SK-N-SH (cell line): ENCODE data around the gene EIF4G2. TPM values are rescaled to one million over a fixed set of nuclear protein-coding genes. Genes with fewer than 3 reads are reported as not detected.
A peak's percentile ranks its signal among the peaks of the same experiment; 100 is the strongest.

Experiments
- CTCF ChIA-PET: fragments of 300-600, 350-600 bp; formaldehyde crosslinking; extraction: SDS; loops from one replicate; lab custom pipeline; 2021; lab: Yijun Ruan, JAX
- POLR2A ChIA-PET: fragments of 350-600 bp; sonication (Branson Sonifier 250); formaldehyde crosslinking; extraction: SDS; loops from one replicate; lab custom pipeline; 2020; ENCODE audit warnings: antibody characterized with exemption, inconsistent platforms; lab: Yijun Ruan, JAX
- DNase-seq: peaks from one replicate; pipeline ENCODE4 v3.0.0; 2012
- H2AFZ ChIP-seq: fragments of 200-600 bp; sonication (generic); 2 replicates; pipeline ENCODE4 v1.8.1; 2016; ENCODE audit warnings: antibody characterized with exemption, mild to moderate bottlenecking, low read depth
- H3F3A ChIP-seq: fragments of 200-600 bp; sonication (generic); replicated peaks from 2 replicates; pipeline ENCODE3; 2016; ENCODE audit warnings: antibody characterized with exemption, mild to moderate bottlenecking; ENCODE audit not compliant: insufficient read depth
- H3K27ac ChIP-seq, 2 experiments: fragments of 200-500 bp in 1 of 2; fragments of 200-600 bp in 1 of 2; sonication (Bioruptor generic) in 1 of 2; sonication (generic), shearing (Covaris generic) in 1 of 2; 2 replicates each; pipeline versions ENCODE4 v1.5.1 to v1.6.1; 2014 to 2016; ENCODE audit warnings: low read depth in 2 of 2, inconsistent platforms in 1 of 2, low read length in 1 of 2, mild to moderate bottlenecking in 1 of 2, mixed read lengths in 1 of 2
- H3K27me3 ChIP-seq: fragments of 200-600 bp; sonication (generic), shearing (Covaris generic); 2 replicates; pipeline ENCODE4 v1.6.1; 2016; ENCODE audit warnings: mixed run types; ENCODE audit not compliant: insufficient read depth
- H3K36me3 ChIP-seq, 2 experiments: fragments of 200-500 bp in 1 of 2; fragments of 200-600 bp in 1 of 2; sonication (Bioruptor generic) in 1 of 2; sonication (generic) in 1 of 2; replicated peaks in 1 of 2; 2 replicates each; pipeline versions ENCODE3 to v1.5.1; 2014 to 2016; ENCODE audit warnings: low read length in 1 of 2, mild to moderate bottlenecking in 1 of 2; ENCODE audit not compliant: insufficient read depth in 2 of 2, control insufficient read depth in 1 of 2
- H3K4me1 ChIP-seq, 2 experiments: fragments of 200-500 bp in 1 of 2; fragments of 200-600 bp in 1 of 2; sonication (Bioruptor generic) in 1 of 2; sonication (generic), shearing (Covaris generic) in 1 of 2; 2 replicates each; pipeline versions ENCODE4 v1.5.1 to v1.6.1; 2014 to 2016; ENCODE audit warnings: low read depth in 1 of 2, low read length in 1 of 2, mixed run types in 1 of 2; ENCODE audit not compliant: insufficient read depth in 2 of 2, control insufficient read depth in 1 of 2
- H3K4me2 ChIP-seq: fragments of 200-600 bp; sonication (generic), shearing (Covaris generic); 2 replicates; pipeline ENCODE4 v1.6.1; 2017; ENCODE audit warnings: mixed run types
- H3K4me3 ChIP-seq, 2 experiments: fragments of 200-500 bp in 1 of 2; fragments of 200-600 bp in 1 of 2; sonication (Bioruptor generic) in 1 of 2; sonication (generic), shearing (Covaris generic) in 1 of 2; 2 replicates each; pipeline versions ENCODE4 v1.5.1 to v1.8.1; 2014 to 2016; ENCODE audit warnings: low read depth in 2 of 2, inconsistent platforms in 1 of 2, low read length in 1 of 2, mild to moderate bottlenecking in 1 of 2, mixed read lengths in 1 of 2, moderate library complexity in 1 of 2
- H3K79me2 ChIP-seq: fragments of 200-600 bp; sonication (generic); 2 replicates; pipeline ENCODE4 v1.8.1; 2017; ENCODE audit warnings: mild to moderate bottlenecking; ENCODE audit not compliant: insufficient read depth
- H3K9ac ChIP-seq: fragments of 200-600 bp; sonication (generic); 2 replicates; pipeline ENCODE4 v1.6.1; 2017; ENCODE audit warnings: mixed run types
- H3K9me2 ChIP-seq: fragments of 200-600 bp; sonication (generic); 2 replicates; pipeline ENCODE4 v1.6.1; 2017; ENCODE audit warnings: mixed run types
- H3K9me3 ChIP-seq: fragments of 200-600 bp; sonication (generic); 2 replicates; pipeline ENCODE4 v1.6.1; 2017; ENCODE audit warnings: mixed run types, mild to moderate bottlenecking, moderate library complexity
- H4K20me1 ChIP-seq: fragments of 200-600 bp; sonication (generic); 2 replicates; pipeline ENCODE4 v1.6.1; 2017; ENCODE audit warnings: mild to moderate bottlenecking, mixed run types; ENCODE audit not compliant: insufficient read depth
- EZH2phosphoT487 ChIP-seq: fragments of 200-600 bp; sonication (generic); IDR thresholded peaks from 2 replicates; pipeline ENCODE4 v1.6.1; 2017; ENCODE audit warnings: low read depth, mixed run types, mild to moderate bottlenecking, antibody characterized with exemption, moderate library complexity, borderline replicate concordance
- FOXJ3 ChIP-seq: sonication (generic); formaldehyde crosslinking; IDR thresholded peaks from 2 replicates; pipeline ENCODE4 v1.5.1; 2020; ENCODE audit warnings: mild to moderate bottlenecking, missing genetic modification reagents
- GABPA ChIP-seq: IDR thresholded peaks from 2 replicates; pipeline ENCODE4 v1.4.0; 2012; ENCODE audit warnings: low read depth, mild to moderate bottlenecking
- MXI1 ChIP-seq: IDR thresholded peaks from 2 replicates; pipeline ENCODE4 v1.6.1; 2012; ENCODE audit warnings: mild to moderate bottlenecking, low read depth, low read length, improper control_type of control experiment
- POLR2AphosphoS5 ChIP-seq: IDR thresholded peaks from 2 replicates; pipeline ENCODE4 v1.6.1; 2012; ENCODE audit warnings: low read depth, low read length
- RCOR1 ChIP-seq: fragments of 150-350 bp; IDR thresholded peaks from 2 replicates; pipeline ENCODE4 v1.6.1; 2017; ENCODE audit warnings: antibody characterized with exemption, low read length
- RFX5 ChIP-seq: IDR thresholded peaks from 2 replicates; pipeline ENCODE4 v1.6.1; 2012; ENCODE audit warnings: mild to moderate bottlenecking, improper control_type of control experiment, low read length
- RXRA ChIP-seq: IDR thresholded peaks from 2 replicates; pipeline ENCODE4 v1.4.0; 2012; ENCODE audit warnings: low read depth, mild to moderate bottlenecking, borderline replicate concordance
- TAF1 ChIP-seq: IDR thresholded peaks from 2 replicates; pipeline ENCODE4 v1.6.1; 2012; ENCODE audit warnings: low read depth, mild to moderate bottlenecking, low read length, moderate library complexity, borderline replicate concordance
- TCF12 ChIP-seq: IDR thresholded peaks from 2 replicates; pipeline ENCODE4 v1.4.0; 2012
- TEAD4 ChIP-seq: IDR thresholded peaks from 2 replicates; pipeline ENCODE4 v1.4.0; 2012; ENCODE audit warnings: mild to moderate bottlenecking, borderline replicate concordance; ENCODE audit not compliant: insufficient read depth
- YY1 ChIP-seq: IDR thresholded peaks from 2 replicates; pipeline ENCODE4 v1.4.0; 2012; ENCODE audit warnings: low read depth, mild to moderate bottlenecking
- whole genome bisulfite sequencing: methylation state at CpG from one replicate; pipeline ENCODE4 v1.1.6; 2017; ENCODE audit warnings: low lambda C conversion rate; 5-methylcytosine and 5-hydroxymethylcytosine counted together
- polyA plus RNA-seq, 3 experiments: library from polyadenylated mRNA; depleted of rRNA; stranded (reverse); fragments of >200 nt; gene quantifications; 2 replicates each; pipeline ENCODE4 v1.2.3, GENCODE V29; 2012
- TF ChIP-seq, protein P1 (sequence below): fragments of 150-350 bp; IDR thresholded peaks from 2 replicates; pipeline ENCODE4 v1.6.1; 2016; ENCODE audit warnings: mild to moderate bottlenecking, low read depth, low read length
- TF ChIP-seq, protein P2 (sequence below): IDR thresholded peaks from 2 replicates; pipeline ENCODE4 v1.4.0; 2012; ENCODE audit warnings: low read depth, borderline replicate concordance
- TF ChIP-seq, protein P3 (sequence below): IDR thresholded peaks from 2 replicates; pipeline ENCODE4 v1.6.1; 2012; ENCODE audit warnings: mild to moderate bottlenecking, low read depth, low read length, moderate library complexity

Gene EIF4G2
- polyA plus RNA-seq, 1 of the 3 experiments (the other 2 are of a cell fraction): 298 TPM

DNA sequence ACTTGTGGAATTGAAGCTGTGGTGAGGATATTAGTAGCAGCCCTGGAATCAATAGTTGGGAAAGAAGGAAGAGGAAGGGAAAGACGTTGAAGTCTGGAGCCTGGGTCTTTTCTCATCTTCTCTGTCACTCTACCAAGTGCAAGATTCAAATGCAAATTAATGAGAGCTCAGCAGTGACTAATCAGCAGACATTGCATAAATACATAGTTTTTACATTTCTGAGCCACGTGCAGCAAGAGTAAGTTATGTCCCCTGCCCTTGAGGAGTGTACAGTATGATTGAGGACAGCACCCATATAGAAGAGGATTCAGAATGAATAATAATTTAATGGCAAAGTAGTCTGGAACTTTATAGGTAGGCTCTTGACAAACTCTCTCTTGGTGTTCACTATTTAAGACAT is 33.9 kb downstream of the EIF4G2 start:
- Histone ChIP-seq H3K4me1 (peaks cover 13 to 23% of the 10 kb centered on the region in 2 experiments; a peak in 3 of 4 replicates), H2AFZ (no peak overlapping the region), H3K4me2 (no peak overlapping the region), H3F3A (peaks cover 33% of the 10 kb centered on the region), H3K9me3 (no peaks in the 10 kb centered on the region), H3K4me3 (no peak overlapping the region), H3K27me3 (no peaks in the 10 kb centered on the region), H3K9me2 (no peaks in the 10 kb centered on the region), H3K9ac (no peak overlapping the region), H3K36me3 (peaks cover 71% of the 10 kb centered on the region in 2 experiments), H3K79me2 (no peaks in the 10 kb centered on the region), H4K20me1 (no peaks in the 10 kb centered on the region), H3K27ac (peak overlapping the region in 1 of 2 experiments; percentile 20; a peak in 1 of 4 replicates)
- CTCF ChIA-PET: interaction anchor here (2.6 kb wide), 1 partner anchor 17 kb away, joined by 8 read pairs; no protein-coding TSS in a partner anchor
- POLR2A ChIA-PET: no interaction called here
- no peak for DNase-seq
- TF ChIP-seq YY1 (no peak), FOXJ3 (no peak), RXRA (no peak)
- 85% methylated on average over 2 of the region's 2 CpGs for WGBS

DNA sequence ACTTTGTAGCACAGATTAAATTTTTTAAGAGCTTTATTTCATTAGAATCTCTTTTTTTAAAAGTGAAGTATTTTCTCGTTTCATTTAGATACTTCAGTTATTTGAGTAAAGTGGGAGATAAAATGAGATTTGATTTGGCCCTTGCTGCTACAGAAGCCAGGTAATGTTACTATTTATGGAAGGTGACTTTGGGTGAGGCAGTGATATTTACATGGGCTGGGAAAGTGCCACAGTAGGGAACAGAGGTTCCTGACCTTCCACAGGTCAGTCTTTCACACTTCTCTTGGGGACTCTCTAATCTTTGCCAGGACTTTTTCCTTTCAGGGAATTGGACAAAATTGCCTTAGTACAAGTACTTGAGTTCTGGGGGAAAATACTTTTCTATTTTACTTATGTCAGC is 37.3 kb downstream of the EIF4G2 start:
- no peak for DNase-seq
- H3K9ac ChIP-seq: no peak overlapping the region
- POLR2A ChIA-PET: interaction anchor here (1.2 to 1.8 kb wide), 2 partner anchors 37 kb away, joined by 4 to 19 read pairs; partner anchors contain the start of gene EIF4G2
- no peaks in the 10 kb centered on the region for H3K79me2 ChIP-seq
- H3K9me3 ChIP-seq: no peaks in the 10 kb centered on the region
- CTCF ChIA-PET: interaction anchor here (0.6 to 5.6 kb wide), 17 partner anchors 10 to 365 kb away, joined by 3 to 99 read pairs (median 7); partner anchors contain the start of gene ZBED5
- no peak overlapping the region for H3K4me2 ChIP-seq
- no peak overlapping the region for H2AFZ ChIP-seq
- no peaks in the 10 kb centered on the region for H4K20me1 ChIP-seq
- H3F3A ChIP-seq: peaks cover 3% of the 10 kb centered on the region
- WGBS: 94% methylated on average over 1 of the region's 1 CpG
- H3K27ac ChIP-seq: no peak overlapping the region; a peak in 1 of 4 replicates
- no peaks in the 10 kb centered on the region for H3K9me2 ChIP-seq
- peaks cover 62 to 83% of the 10 kb centered on the region in 2 experiments for H3K36me3 ChIP-seq
- TF ChIP-seq, protein P1, sequence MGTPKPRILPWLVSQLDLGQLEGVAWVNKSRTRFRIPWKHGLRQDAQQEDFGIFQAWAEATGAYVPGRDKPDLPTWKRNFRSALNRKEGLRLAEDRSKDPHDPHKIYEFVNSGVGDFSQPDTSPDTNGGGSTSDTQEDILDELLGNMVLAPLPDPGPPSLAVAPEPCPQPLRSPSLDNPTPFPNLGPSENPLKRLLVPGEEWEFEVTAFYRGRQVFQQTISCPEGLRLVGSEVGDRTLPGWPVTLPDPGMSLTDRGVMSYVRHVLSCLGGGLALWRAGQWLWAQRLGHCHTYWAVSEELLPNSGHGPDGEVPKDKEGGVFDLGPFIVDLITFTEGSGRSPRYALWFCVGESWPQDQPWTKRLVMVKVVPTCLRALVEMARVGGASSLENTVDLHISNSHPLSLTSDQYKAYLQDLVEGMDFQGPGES: no peak
- TF ChIP-seq, protein P2, sequence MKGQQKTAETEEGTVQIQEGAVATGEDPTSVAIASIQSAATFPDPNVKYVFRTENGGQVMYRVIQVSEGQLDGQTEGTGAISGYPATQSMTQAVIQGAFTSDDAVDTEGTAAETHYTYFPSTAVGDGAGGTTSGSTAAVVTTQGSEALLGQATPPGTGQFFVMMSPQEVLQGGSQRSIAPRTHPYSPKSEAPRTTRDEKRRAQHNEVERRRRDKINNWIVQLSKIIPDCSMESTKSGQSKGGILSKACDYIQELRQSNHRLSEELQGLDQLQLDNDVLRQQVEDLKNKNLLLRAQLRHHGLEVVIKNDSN: no peak
- TF ChIP-seq MXI1 (no peak), RFX5 (no peak), EZH2phosphoT487 (no peak), TCF12 (no peak), RCOR1 (no peak), RXRA (no peak), POLR2AphosphoS5 (no peak), GABPA (no peak), TEAD4 (no peak), TAF1 (no peak)
- TF ChIP-seq, protein P3, sequence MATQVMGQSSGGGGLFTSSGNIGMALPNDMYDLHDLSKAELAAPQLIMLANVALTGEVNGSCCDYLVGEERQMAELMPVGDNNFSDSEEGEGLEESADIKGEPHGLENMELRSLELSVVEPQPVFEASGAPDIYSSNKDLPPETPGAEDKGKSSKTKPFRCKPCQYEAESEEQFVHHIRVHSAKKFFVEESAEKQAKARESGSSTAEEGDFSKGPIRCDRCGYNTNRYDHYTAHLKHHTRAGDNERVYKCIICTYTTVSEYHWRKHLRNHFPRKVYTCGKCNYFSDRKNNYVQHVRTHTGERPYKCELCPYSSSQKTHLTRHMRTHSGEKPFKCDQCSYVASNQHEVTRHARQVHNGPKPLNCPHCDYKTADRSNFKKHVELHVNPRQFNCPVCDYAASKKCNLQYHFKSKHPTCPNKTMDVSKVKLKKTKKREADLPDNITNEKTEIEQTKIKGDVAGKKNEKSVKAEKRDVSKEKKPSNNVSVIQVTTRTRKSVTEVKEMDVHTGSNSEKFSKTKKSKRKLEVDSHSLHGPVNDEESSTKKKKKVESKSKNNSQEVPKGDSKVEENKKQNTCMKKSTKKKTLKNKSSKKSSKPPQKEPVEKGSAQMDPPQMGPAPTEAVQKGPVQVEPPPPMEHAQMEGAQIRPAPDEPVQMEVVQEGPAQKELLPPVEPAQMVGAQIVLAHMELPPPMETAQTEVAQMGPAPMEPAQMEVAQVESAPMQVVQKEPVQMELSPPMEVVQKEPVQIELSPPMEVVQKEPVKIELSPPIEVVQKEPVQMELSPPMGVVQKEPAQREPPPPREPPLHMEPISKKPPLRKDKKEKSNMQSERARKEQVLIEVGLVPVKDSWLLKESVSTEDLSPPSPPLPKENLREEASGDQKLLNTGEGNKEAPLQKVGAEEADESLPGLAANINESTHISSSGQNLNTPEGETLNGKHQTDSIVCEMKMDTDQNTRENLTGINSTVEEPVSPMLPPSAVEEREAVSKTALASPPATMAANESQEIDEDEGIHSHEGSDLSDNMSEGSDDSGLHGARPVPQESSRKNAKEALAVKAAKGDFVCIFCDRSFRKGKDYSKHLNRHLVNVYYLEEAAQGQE: no peak
- H3K27me3 ChIP-seq: no peaks in the 10 kb centered on the region
- peaks cover 0 to 8% of the 10 kb centered on the region in 2 experiments; a peak in 2 of 4 replicates for H3K4me1 ChIP-seq
- no peak overlapping the region for H3K4me3 ChIP-seq
